B cell (primary cell): ENCODE data around the gene TKT. TPM values are rescaled to one million over a fixed set of nuclear protein-coding genes. Genes with fewer than 3 reads are reported as not detected.

ENCODE experiments used
- ATAC-seq: fragments of 200-7000 bp; cut with Tn5 transposase; one replicate; pipeline ENCODE4 v1.10.0; 2021; ENCODE audit warnings: low read depth, mild to moderate bottlenecking, moderate number of reproducible peaks, moderate library complexity
- CTCF ChIA-PET: fragments of 350-600 bp; sonication (Branson Sonifier 250); formaldehyde crosslinking; loops from one replicate; lab custom pipeline; 2021; ENCODE audit warnings: antibody characterized with exemption, inconsistent platforms; lab: Charles Lee
- POLR2A ChIA-PET: fragments of 350-600 bp; sonication (Branson Sonifier 250); formaldehyde crosslinking; loops from one replicate; lab custom pipeline; 2021; ENCODE audit warnings: antibody characterized with exemption; lab: Charles Lee
- DNase-seq: peaks from one replicate; pipeline ENCODE4 v3.0.0; 2013
- H2AFZ ChIP-seq: 2 replicates; pipeline ENCODE4 v1.6.1; 2012; ENCODE audit warnings: mild to moderate bottlenecking, low read depth, low read length; ENCODE audit not compliant: insufficient read depth, poor library complexity, severe bottlenecking
- H3K27ac ChIP-seq, 2 donors: 1 replicate in 1 of 2; 2 replicates in 1 of 2; pipeline ENCODE4 v1.5.1; 2012 to 2013; ENCODE audit warnings: low read length in 2 of 2, mild to moderate bottlenecking in 2 of 2, moderate library complexity in 1 of 2
- H3K27me3 ChIP-seq, 4 experiments: fragments of 200-600 bp in 1 of 4; sonication (generic) in 1 of 4; replicated peaks in 1 of 4; 1 replicate in 2 of 4; 2 replicates in 2 of 4; pipeline versions ENCODE4 v1.6.1 to v1.7.0; 2013 to 2016; ENCODE audit warnings: low read length in 3 of 4, mild to moderate bottlenecking in 2 of 4, mixed read lengths in 1 of 4, moderate library complexity in 1 of 4; ENCODE audit not compliant: insufficient read depth in 4 of 4, control insufficient read depth in 3 of 4; ENCODE audit errors: control extremely low read depth in 1 of 4
- H3K36me3 ChIP-seq, 2 experiments: replicated peaks in 1 of 2; 1 replicate in 1 of 2; 2 replicates in 1 of 2; pipeline versions ENCODE4 v1.6.1 to v1.7.1; 2013; ENCODE audit warnings: low read length in 1 of 2; ENCODE audit not compliant: insufficient read depth in 2 of 2, control insufficient read depth in 1 of 2; ENCODE audit errors: control extremely low read depth in 1 of 2, extremely low read depth in 1 of 2
- H3K4me1 ChIP-seq, 2 donors: fragments of 200-600 bp in 1 of 2; sonication (generic) in 1 of 2; 1 replicate in 1 of 2; 2 replicates in 1 of 2; pipeline versions ENCODE4 v1.5.1 to v1.6.1; 2013 to 2017; ENCODE audit warnings: low read length in 2 of 2; ENCODE audit not compliant: control insufficient read depth in 2 of 2, insufficient read depth in 2 of 2
- H3K4me2 ChIP-seq: replicated peaks from 2 replicates; pipeline ENCODE3; 2012; ENCODE audit warnings: mild to moderate bottlenecking, low read depth, low read length; ENCODE audit not compliant: poor library complexity, severe bottlenecking
- H3K4me3 ChIP-seq, 5 experiments: fragments of 200-600 bp in 1 of 5; sonication (generic) in 1 of 5; 1 replicate in 3 of 5; 2 replicates in 2 of 5; pipeline versions ENCODE4 v1.5.1 to v1.7.0; 2011 to 2016; ENCODE audit warnings: low read length in 4 of 5, mild to moderate bottlenecking in 4 of 5, low read depth in 2 of 5, control low read depth in 1 of 5, moderate library complexity in 1 of 5; ENCODE audit not compliant: insufficient read depth in 1 of 5; ENCODE audit errors: control extremely low read depth in 1 of 5, extremely low read depth in 1 of 5
- H3K79me2 ChIP-seq: fragments of 200-600 bp; sonication (generic); one replicate; pipeline ENCODE4 v1.6.0; 2016; ENCODE audit warnings: low read length; ENCODE audit not compliant: control insufficient read depth, insufficient read depth
- H3K9ac ChIP-seq: fragments of 200-600 bp; sonication (generic); 2 replicates; pipeline ENCODE4 v1.6.1; 2017; ENCODE audit warnings: mild to moderate bottlenecking, low read length, moderate library complexity
- H3K9me3 ChIP-seq, 3 donors: one replicate each; pipeline versions ENCODE4 v1.6.1 to v1.7.1; 2013; ENCODE audit warnings: low read length in 2 of 3; ENCODE audit not compliant: control insufficient read depth in 2 of 3, insufficient read depth in 1 of 3; ENCODE audit errors: control extremely low read depth in 1 of 3
- H4K20me1 ChIP-seq: 2 replicates; pipeline ENCODE4 v1.6.0; 2012; ENCODE audit warnings: mild to moderate bottlenecking, low read length; ENCODE audit not compliant: insufficient read depth, control insufficient read depth, poor library complexity, severe bottlenecking
- H3K27ac Mint-ChIP-seq: one replicate; pipeline ENCODE4 v1.8.0; 2021; ENCODE audit warnings: mixed read lengths
- H3K27me3 Mint-ChIP-seq: one replicate; pipeline ENCODE4 v1.8.0; 2021; ENCODE audit warnings: mixed read lengths
- H3K4me1 Mint-ChIP-seq: one replicate; pipeline ENCODE4 v1.8.0; 2021; ENCODE audit warnings: mixed read lengths
- H3K4me3 Mint-ChIP-seq: one replicate; pipeline ENCODE4 v1.8.0; 2021; ENCODE audit warnings: mixed read lengths
- H3K9me3 Mint-ChIP-seq: one replicate; pipeline ENCODE4 v1.8.0; 2022; ENCODE audit warnings: mixed read lengths; ENCODE audit not compliant: insufficient read depth
- CTCF ChIP-seq: fragments of 200-600 bp; IDR thresholded peaks from one replicate; pipeline ENCODE4 v1.8.0; 2022; ENCODE audit warnings: antibody characterized with exemption, mild to moderate bottlenecking
- EZH2 ChIP-seq: IDR thresholded peaks from 2 replicates; pipeline ENCODE4 v1.6.1; 2012; ENCODE audit warnings: borderline replicate concordance, low read depth, mild to moderate bottlenecking, moderate library complexity, low read length; ENCODE audit not compliant: insufficient read depth, poor library complexity, severe bottlenecking
- WGBS: methylation state at CpG from one replicate; pipeline ENCODE4 v1.1.5; 2013; ENCODE audit warnings: missing lambda C conversion rate; ENCODE audit not compliant: insufficient coverage; 5-methylcytosine and 5-hydroxymethylcytosine counted together
- intact Hi-C: fragments of 100-400 bp; cut with micrococcal nuclease; formaldehyde crosslinking; loops from one replicate; pipeline ENCODE4 v1.10.0; 2022
- polyA plus RNA-seq: library from polyadenylated mRNA; depleted of rRNA; stranded (reverse); fragments of >200 nt; gene quantifications from 2 replicates; pipeline ENCODE4 v1.2.3, GENCODE V29; 2012
- total RNA-seq, 2 donors: library from RNA; stranded (reverse); fragments of 120-200 nt in 1 of 2; gene quantifications; 1 replicate in 1 of 2; 2 replicates in 1 of 2; pipeline versions ENCODE4 v1.2.3 to v1.2.4, GENCODE V29; 2013 to 2022

The TKT gene
- total and polyA plus RNA-seq, 2 donors (not counting 1 experiment from before 2014, with no cell fraction given): 69.5 to 81.0 TPM

- no peaks in the 10 kb centered on the region for H3K27me3 ChIP-seq
- no peak for TF ChIP-seq CTCF
- no peak for TF ChIP-seq EZH2
- peak overlapping the region in 2 of 5 experiments; percentile 0 to 16 for H3K4me3 ChIP-seq
- WGBS: 15% methylated on average over 8 of the region's 10 CpGs
- CTCF ChIA-PET: interaction anchor here (0.6 to 2.0 kb wide), 4 partner anchors 32 to 1752 kb away, joined by 3 to 11 read pairs (median 4); no protein-coding TSS in a partner anchor
- peak overlapping the region; percentile 42 for H3K4me2 ChIP-seq
- H3K79me2 ChIP-seq: peaks cover 78% of the 10 kb centered on the region
- POLR2A ChIA-PET: no interaction called here
- peak; percentile 28 for DNase-seq
- peaks cover 46 to 77% of the 10 kb centered on the region in 2 donors for H3K4me1 ChIP-seq
- H3K36me3 ChIP-seq: no peaks in the 10 kb centered on the region
- peak overlapping the region; percentile 86 for H3K27ac Mint-ChIP-seq
- intact Hi-C loops: loop anchor here (5.0 to 10.0 kb wide), 2 partner anchors 140 to 358 kb away; partner anchors contain the start of gene STIMATE
- H3K4me1 Mint-ChIP-seq: peaks cover 65% of the 10 kb centered on the region
- H3K4me3 Mint-ChIP-seq: peak overlapping the region; percentile 76
- peaks cover 66% of the 10 kb centered on the region for H4K20me1 ChIP-seq
- no peaks in the 10 kb centered on the region for H3K9me3 Mint-ChIP-seq
- ATAC-seq: no peak
- H3K9me3 ChIP-seq: no peaks in the 10 kb centered on the region
- no peaks in the 10 kb centered on the region for H3K27me3 Mint-ChIP-seq
- H2AFZ ChIP-seq: no peak overlapping the region
- peak overlapping the region; percentile 62 to 78 for H3K27ac ChIP-seq
- peak overlapping the region; percentile 12 for H3K9ac ChIP-seq
Measured at GRCh38 chr3:53252096-53252946, 3.5 kb downstream of the TKT start.
